GM23338 (cell line): ENCODE data around the gene S100A12. TPM values are rescaled to one million over a fixed set of nuclear protein-coding genes. Genes with fewer than 3 reads are reported as not detected.
"Not testable (repeated sequence)": the region's sequence is repeated elsewhere in the genome, so short reads cannot be mapped to it uniquely, and the experiment has no call there.

Experiments used
- ATAC-seq: fragments of 200-7000 bp; cut with Tn5 transposase; 3 replicates; pipeline ENCODE4 v1.9.1; 2020
- DNase-seq: peaks from one replicate; pipeline ENCODE4 v3.0.0-alpha.2; 2015; ENCODE audit warnings: low spot score
- H2AFZ ChIP-seq: fragments of 200-600 bp; sonication (generic); 2 replicates; pipeline ENCODE4 v1.8.0; 2016; ENCODE audit warnings: antibody characterized with exemption, mild to moderate bottlenecking, moderate library complexity
- H3F3A ChIP-seq: fragments of 200-600 bp; sonication (generic); replicated peaks from 2 replicates; pipeline ENCODE4 v1.8.0; 2017; ENCODE audit warnings: antibody characterized with exemption, mixed run types, low read depth
- H3K27ac ChIP-seq: fragments of 200-600 bp; sonication (generic); 2 replicates; pipeline ENCODE4 v1.6.1; 2016; ENCODE audit warnings: low read depth
- H3K27me3 ChIP-seq: fragments of 200-600 bp; sonication (generic); 2 replicates; pipeline ENCODE4 v1.8.0; 2016; ENCODE audit warnings: mild to moderate bottlenecking, mixed run types, moderate library complexity; ENCODE audit not compliant: insufficient read depth
- H3K36me3 ChIP-seq: fragments of 200-600 bp; sonication (generic); 2 replicates; pipeline ENCODE4 v1.8.0; 2016; ENCODE audit warnings: mild to moderate bottlenecking; ENCODE audit not compliant: insufficient read depth
- H3K4me1 ChIP-seq: fragments of 200-600 bp; sonication (generic); 2 replicates; pipeline ENCODE4 v1.8.0; 2016; ENCODE audit warnings: mild to moderate bottlenecking, moderate library complexity; ENCODE audit not compliant: insufficient read depth
- H3K4me2 ChIP-seq: fragments of 200-600 bp; sonication (generic); 2 replicates; pipeline ENCODE4 v1.7.1; 2017; ENCODE audit warnings: mixed run types
- H3K4me3 ChIP-seq: fragments of 200-600 bp; sonication (generic); 2 replicates; pipeline ENCODE4 v1.6.1; 2016; ENCODE audit warnings: mixed run types
- H3K79me2 ChIP-seq: fragments of 200-600 bp; sonication (generic); replicated peaks from 2 replicates; pipeline ENCODE4 v1.8.0; 2017; ENCODE audit warnings: mild to moderate bottlenecking; ENCODE audit not compliant: insufficient read depth
- H3K9me2 ChIP-seq: fragments of 200-600 bp; sonication (generic); 2 replicates; pipeline ENCODE4 v1.8.0; 2017; ENCODE audit not compliant: insufficient read depth
- H4K20me1 ChIP-seq: fragments of 200-600 bp; sonication (generic); replicated peaks from 2 replicates; pipeline ENCODE4 v1.8.0; 2017; ENCODE audit warnings: mild to moderate bottlenecking; ENCODE audit not compliant: insufficient read depth
- H3K27ac Mint-ChIP-seq: 2 replicates; pipeline ENCODE4 v1.8.0; 2020; ENCODE audit warnings: inconsistent platforms, mild to moderate bottlenecking, moderate library complexity, mixed read lengths
- H3K27me3 Mint-ChIP-seq: 3 replicates; pipeline ENCODE4 v1.8.0; 2022; ENCODE audit warnings: low read depth, mild to moderate bottlenecking, moderate library complexity, mixed read lengths, inconsistent platforms; ENCODE audit not compliant: insufficient read depth, poor library complexity
- H3K36me3 Mint-ChIP-seq: 3 replicates; pipeline ENCODE4 v1.8.0; 2021; ENCODE audit warnings: low read depth, mild to moderate bottlenecking, inconsistent platforms, moderate library complexity, mixed read lengths
- H3K4me1 Mint-ChIP-seq: 3 replicates; pipeline ENCODE4 v1.8.0; 2020; ENCODE audit warnings: mild to moderate bottlenecking, inconsistent platforms, mixed read lengths
- H3K4me3 Mint-ChIP-seq: 3 replicates; pipeline ENCODE4 v1.8.0; 2021; ENCODE audit warnings: moderate library complexity, mild to moderate bottlenecking, inconsistent platforms, mixed read lengths
- H3K9me3 Mint-ChIP-seq: 3 replicates; pipeline ENCODE4 v1.8.0; 2020; ENCODE audit warnings: moderate library complexity, mild to moderate bottlenecking, inconsistent platforms, mixed read lengths
- CREB1 ChIP-seq: fragments of 250-450 bp; sonication (Bioruptor Pico); IDR thresholded peaks from 2 replicates; pipeline ENCODE4 v1.5.0; 2020; ENCODE audit warnings: low read depth, mild to moderate bottlenecking, moderate library complexity
- EZH2 ChIP-seq: fragments of 200-600 bp; sonication (generic); IDR thresholded peaks from one replicate; pipeline ENCODE4 v1.8.0; 2017; ENCODE audit warnings: antibody characterized with exemption, mild to moderate bottlenecking, low read depth; ENCODE audit not compliant: unreplicated experiment
- EZH2phosphoT487 ChIP-seq: fragments of 200-600 bp; sonication (generic); IDR thresholded peaks from one replicate; pipeline ENCODE4 v1.8.1; 2018; ENCODE audit warnings: antibody characterized with exemption; ENCODE audit not compliant: unreplicated experiment
- NANOG ChIP-seq: IDR thresholded peaks from 2 replicates; pipeline ENCODE4 v1.6.1; 2016; ENCODE audit warnings: antibody characterized with exemption, borderline replicate concordance
- POLR2AphosphoS5 ChIP-seq: IDR thresholded peaks from 2 replicates; pipeline ENCODE4 v1.6.1; 2016; ENCODE audit warnings: antibody characterized with exemption, low read depth
- STAT1 ChIP-seq: IDR thresholded peaks from one replicate; pipeline ENCODE4 v1.6.1; 2016; ENCODE audit warnings: antibody characterized with exemption; ENCODE audit not compliant: unreplicated experiment
- ZNF114 ChIP-seq: fragments of 250-450 bp; sonication (Bioruptor Pico); IDR thresholded peaks from 2 replicates; pipeline ENCODE4 v1.5.0; 2020; ENCODE audit warnings: mild to moderate bottlenecking, moderate library complexity
- ZNF331 ChIP-seq: fragments of 250-450 bp; sonication (Bioruptor Pico); IDR thresholded peaks from 2 replicates; pipeline ENCODE4 v1.5.0; 2020; ENCODE audit warnings: low read depth, mild to moderate bottlenecking, moderate library complexity
- polyA plus RNA-seq: library from polyadenylated mRNA; unstranded; fragments of >200 nt; fragmentation: Nextera tagmentation; extraction: Ambion mirVana; gene quantifications from 2 replicates; pipeline ENCODE4 v1.2.1, GENCODE V29; 2016
- total RNA-seq: library from RNA; depleted of rRNA; stranded (reverse); fragments of >200 nt; shearing (Covaris generic); gene quantifications from 2 replicates; pipeline ENCODE4 v1.2.3, GENCODE V29; 2014
- TF ChIP-seq, protein P1 (sequence below): IDR thresholded peaks from one replicate; pipeline ENCODE4 v1.6.1; 2018; ENCODE audit warnings: antibody characterized with exemption; ENCODE audit not compliant: unreplicated experiment
- TF ChIP-seq, protein P2 (sequence below): IDR thresholded peaks from 2 replicates; pipeline ENCODE4 v1.6.1; 2016; ENCODE audit warnings: antibody characterized with exemption
- TF ChIP-seq, protein P3 (sequence below), 2 experiments: fragments of 200-600 bp in 1 of 2; sonication (generic) in 1 of 2; conservative IDR thresholded peaks; 2 replicates each; pipeline versions ENCODE4 v1.5.1 to v1.6.1; 2016 to 2017; ENCODE audit warnings: antibody characterized with exemption in 2 of 2, low read depth in 2 of 2, mild to moderate bottlenecking in 2 of 2, moderate library complexity in 1 of 2

The S100A12 gene
- total and polyA plus RNA-seq, 2 experiments from 2014 or later = not detected

DNA sequence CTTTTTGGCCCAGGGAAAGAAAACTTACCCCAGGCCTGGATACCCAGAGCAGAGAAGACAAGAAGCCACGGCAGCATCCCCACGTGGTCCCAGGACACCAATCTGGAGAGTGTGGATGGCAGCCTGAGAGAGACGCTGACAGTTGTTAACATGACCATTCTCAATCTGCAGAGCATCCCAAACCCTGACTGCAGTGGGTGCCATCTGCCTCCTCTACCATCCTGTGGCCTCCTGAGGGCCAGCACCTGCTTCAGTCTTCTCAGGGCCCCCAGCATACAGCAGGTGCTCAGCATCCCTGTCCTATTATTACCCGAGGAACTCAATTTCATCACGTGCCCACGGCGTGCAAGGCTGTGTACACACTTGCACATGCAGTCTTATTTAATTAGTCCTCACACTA is 27.6 kb downstream of the S100A12 start (continued):
- TF ChIP-seq, protein P1, sequence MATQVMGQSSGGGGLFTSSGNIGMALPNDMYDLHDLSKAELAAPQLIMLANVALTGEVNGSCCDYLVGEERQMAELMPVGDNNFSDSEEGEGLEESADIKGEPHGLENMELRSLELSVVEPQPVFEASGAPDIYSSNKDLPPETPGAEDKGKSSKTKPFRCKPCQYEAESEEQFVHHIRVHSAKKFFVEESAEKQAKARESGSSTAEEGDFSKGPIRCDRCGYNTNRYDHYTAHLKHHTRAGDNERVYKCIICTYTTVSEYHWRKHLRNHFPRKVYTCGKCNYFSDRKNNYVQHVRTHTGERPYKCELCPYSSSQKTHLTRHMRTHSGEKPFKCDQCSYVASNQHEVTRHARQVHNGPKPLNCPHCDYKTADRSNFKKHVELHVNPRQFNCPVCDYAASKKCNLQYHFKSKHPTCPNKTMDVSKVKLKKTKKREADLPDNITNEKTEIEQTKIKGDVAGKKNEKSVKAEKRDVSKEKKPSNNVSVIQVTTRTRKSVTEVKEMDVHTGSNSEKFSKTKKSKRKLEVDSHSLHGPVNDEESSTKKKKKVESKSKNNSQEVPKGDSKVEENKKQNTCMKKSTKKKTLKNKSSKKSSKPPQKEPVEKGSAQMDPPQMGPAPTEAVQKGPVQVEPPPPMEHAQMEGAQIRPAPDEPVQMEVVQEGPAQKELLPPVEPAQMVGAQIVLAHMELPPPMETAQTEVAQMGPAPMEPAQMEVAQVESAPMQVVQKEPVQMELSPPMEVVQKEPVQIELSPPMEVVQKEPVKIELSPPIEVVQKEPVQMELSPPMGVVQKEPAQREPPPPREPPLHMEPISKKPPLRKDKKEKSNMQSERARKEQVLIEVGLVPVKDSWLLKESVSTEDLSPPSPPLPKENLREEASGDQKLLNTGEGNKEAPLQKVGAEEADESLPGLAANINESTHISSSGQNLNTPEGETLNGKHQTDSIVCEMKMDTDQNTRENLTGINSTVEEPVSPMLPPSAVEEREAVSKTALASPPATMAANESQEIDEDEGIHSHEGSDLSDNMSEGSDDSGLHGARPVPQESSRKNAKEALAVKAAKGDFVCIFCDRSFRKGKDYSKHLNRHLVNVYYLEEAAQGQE = no peak
- TF ChIP-seq CREB1 (CRISPR knock-in tag) (no peak), ZNF114 (CRISPR knock-in tag) (no peak)
- TF ChIP-seq, protein P2, sequence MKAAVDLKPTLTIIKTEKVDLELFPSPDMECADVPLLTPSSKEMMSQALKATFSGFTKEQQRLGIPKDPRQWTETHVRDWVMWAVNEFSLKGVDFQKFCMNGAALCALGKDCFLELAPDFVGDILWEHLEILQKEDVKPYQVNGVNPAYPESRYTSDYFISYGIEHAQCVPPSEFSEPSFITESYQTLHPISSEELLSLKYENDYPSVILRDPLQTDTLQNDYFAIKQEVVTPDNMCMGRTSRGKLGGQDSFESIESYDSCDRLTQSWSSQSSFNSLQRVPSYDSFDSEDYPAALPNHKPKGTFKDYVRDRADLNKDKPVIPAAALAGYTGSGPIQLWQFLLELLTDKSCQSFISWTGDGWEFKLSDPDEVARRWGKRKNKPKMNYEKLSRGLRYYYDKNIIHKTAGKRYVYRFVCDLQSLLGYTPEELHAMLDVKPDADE = no peak

GRCh38 chr1:153347049-153347448 is 28.4 kb downstream of the S100A12 start:
- H3K36me3 Mint-ChIP-seq, H3F3A ChIP-seq, H3K27ac Mint-ChIP-seq, H3K9me2 ChIP-seq, H3K9me3 Mint-ChIP-seq, H3K4me2 ChIP-seq, H4K20me1 ChIP-seq, H3K27me3 ChIP-seq, H3K36me3 ChIP-seq, H2AFZ ChIP-seq, ATAC-seq, H3K4me3 Mint-ChIP-seq, H3K27me3 Mint-ChIP-seq, H3K4me1 ChIP-seq, H3K79me2 ChIP-seq, DNase-seq, H3K4me3 ChIP-seq, H3K27ac ChIP-seq: not testable (repeated sequence)
- peaks cover 12% of the 10 kb centered on the region; the same call in 2 of the 3 replicates for H3K4me1 Mint-ChIP-seq

- DNase-seq = no peak
- ATAC-seq = no peak
- H3K27ac Mint-ChIP-seq = no peak overlapping the region
- Histone ChIP-seq H3K27ac (no peak overlapping the region), H3K79me2 (no peaks in the 10 kb centered on the region), H3K4me2 (no peak overlapping the region), H3F3A (no peaks in the 10 kb centered on the region), H3K4me3 (no peak overlapping the region), H3K36me3 (no peaks in the 10 kb centered on the region), H4K20me1 (no peaks in the 10 kb centered on the region), H3K9me2 (peaks cover 7% of the 10 kb centered on the region), H3K4me1 (no peaks in the 10 kb centered on the region), H3K27me3 (no peaks in the 10 kb centered on the region), H2AFZ (no peak overlapping the region)
- H3K4me1 Mint-ChIP-seq = peaks cover 12% of the 10 kb centered on the region; the same call in 2 of the 3 replicates
- H3K4me3 Mint-ChIP-seq = no peak overlapping the region
- peaks cover 9% of the 10 kb centered on the region for H3K27me3 Mint-ChIP-seq
- H3K9me3 Mint-ChIP-seq = no peaks in the 10 kb centered on the region
- no peaks in the 10 kb centered on the region for H3K36me3 Mint-ChIP-seq
- TF ChIP-seq EZH2phosphoT487 (no peak), POLR2AphosphoS5 (no peak), STAT1 (no peak), NANOG (no peak), ZNF331 (CRISPR knock-in tag) (no peak), ZNF114 (CRISPR knock-in tag) (no peak), EZH2 (no peak)
- TF ChIP-seq, protein P3, sequence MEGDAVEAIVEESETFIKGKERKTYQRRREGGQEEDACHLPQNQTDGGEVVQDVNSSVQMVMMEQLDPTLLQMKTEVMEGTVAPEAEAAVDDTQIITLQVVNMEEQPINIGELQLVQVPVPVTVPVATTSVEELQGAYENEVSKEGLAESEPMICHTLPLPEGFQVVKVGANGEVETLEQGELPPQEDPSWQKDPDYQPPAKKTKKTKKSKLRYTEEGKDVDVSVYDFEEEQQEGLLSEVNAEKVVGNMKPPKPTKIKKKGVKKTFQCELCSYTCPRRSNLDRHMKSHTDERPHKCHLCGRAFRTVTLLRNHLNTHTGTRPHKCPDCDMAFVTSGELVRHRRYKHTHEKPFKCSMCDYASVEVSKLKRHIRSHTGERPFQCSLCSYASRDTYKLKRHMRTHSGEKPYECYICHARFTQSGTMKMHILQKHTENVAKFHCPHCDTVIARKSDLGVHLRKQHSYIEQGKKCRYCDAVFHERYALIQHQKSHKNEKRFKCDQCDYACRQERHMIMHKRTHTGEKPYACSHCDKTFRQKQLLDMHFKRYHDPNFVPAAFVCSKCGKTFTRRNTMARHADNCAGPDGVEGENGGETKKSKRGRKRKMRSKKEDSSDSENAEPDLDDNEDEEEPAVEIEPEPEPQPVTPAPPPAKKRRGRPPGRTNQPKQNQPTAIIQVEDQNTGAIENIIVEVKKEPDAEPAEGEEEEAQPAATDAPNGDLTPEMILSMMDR (conservative IDR thresholded peaks at IDR 0.05; ENCODE audit: low read depth in 2 of 2) = no peak
- TF ChIP-seq, protein P2 = no peak
- TF ChIP-seq, protein P1 = no peak
These were observed 29.2 kb downstream of the S100A12 start for GRCh38 chr1:153346077-153346723.
